CD4-positive, alpha-beta T cell treated with Interferon gamma for 1 hour (primary cell): Measurements from ENCODE around the gene VCX2.
"Not testable (repeated sequence)": the region's sequence is repeated elsewhere in the genome, so short reads cannot be mapped to it uniquely, and the experiment has no call there.

Experiments
- DNase-seq: peaks from one replicate; pipeline ENCODE4 v3.0.0-alpha.2; 2020

Gene VCX2

GRCh38 chrX:8171169-8171568, at the start of gene VCX2:
VCX2 (minus strand) TSS chrX:8171267; CDS start chrX:8170643, 624 bp downstream.
- not testable (repeated sequence) for DNase-seq

- no peak for DNase-seq
Measured at GRCh38 chrX:8204943-8205342, 33.9 kb upstream of the VCX2 start.

- no peak for DNase-seq
Measured at GRCh38 chrX:8204169-8204935, 33.3 kb upstream of the VCX2 start.

GRCh38 chrX:8201896-8202331, 30.8 kb upstream of the VCX2 start:
- no peak for DNase-seq

GRCh38 chrX:8196776-8197175, 25.7 kb upstream of the VCX2 start:
- DNase-seq = no peak

- no peak for DNase-seq
Measured at GRCh38 chrX:8194216-8194615, 23.1 kb upstream of the VCX2 start.

- no peak for DNase-seq
Measured at GRCh38 chrX:8192276-8192675, 21.2 kb upstream of the VCX2 start.

GRCh38 chrX:8191022-8191421, 20.0 kb upstream of the VCX2 start:
- DNase-seq = no peak

- no peak for DNase-seq
Measured at GRCh38 chrX:8190341-8190830, 19.3 kb upstream of the VCX2 start.

GRCh38 chrX:8189096-8189830, 18.2 kb upstream of the VCX2 start:
- no peak for DNase-seq

- DNase-seq = no peak
Measured at GRCh38 chrX:8183346-8183745, 12.3 kb upstream of the VCX2 start.

GRCh38 chrX:8179656-8180055, 8.6 kb upstream of the VCX2 start:
- no peak for DNase-seq

- DNase-seq = not testable (repeated sequence)
Measured at GRCh38 chrX:8154011-8154410, 17.1 kb downstream of the VCX2 start.

GRCh38 chrX:8147226-8147625, 23.8 kb downstream of the VCX2 start:
- DNase-seq = no peak

GRCh38 chrX:8144925-8145324, 26.1 kb downstream of the VCX2 start:
- no peak for DNase-seq

GRCh38 chrX:8141896-8142295, 29.2 kb downstream of the VCX2 start:
- DNase-seq = no peak

GRCh38 chrX:8140986-8141744, 29.9 kb downstream of the VCX2 start:
- DNase-seq = no peak

- no peak for DNase-seq
Measured at GRCh38 chrX:8139716-8140115, 31.4 kb downstream of the VCX2 start.

- DNase-seq = no peak
Measured at GRCh38 chrX:8138252-8138651, 32.8 kb downstream of the VCX2 start.

- no peak for DNase-seq
Measured at GRCh38 chrX:8126648-8127047, 44.4 kb downstream of the VCX2 start.

- DNase-seq = no peak
Measured at GRCh38 chrX:8126092-8126491, 45.0 kb downstream of the VCX2 start.

- no peak for DNase-seq
Measured at GRCh38 chrX:8125566-8125965, 45.5 kb downstream of the VCX2 start.

GRCh38 chrX:8122538-8122937, 48.5 kb downstream of the VCX2 start:
- no peak for DNase-seq
